HepG2 (cell line): ENCODE data around the gene ART1. TPM values are rescaled to one million over a fixed set of nuclear protein-coding genes. Genes with fewer than 3 reads are reported as not detected.

ENCODE experiments used
- AGO2 ChIP-seq: fragments of 200-400 bp; formaldehyde crosslinking; optimal IDR thresholded peaks from 2 replicates; pipeline ENCODE3; 2017; ENCODE audit warnings: mild to moderate bottlenecking, low read depth, low read length, moderate library complexity
- ARHGAP35 ChIP-seq: sonication (generic); formaldehyde crosslinking; IDR thresholded peaks from 2 replicates; pipeline ENCODE4 v1.9.0; 2022; ENCODE audit warnings: mild to moderate bottlenecking, inconsistent platforms, moderate library complexity, missing genetic modification reagents, borderline replicate concordance
- GATAD2A ChIP-seq: IDR thresholded peaks from 2 replicates; pipeline ENCODE4 v1.6.1; 2016
- RBAK ChIP-seq: sonication (generic); formaldehyde crosslinking; IDR thresholded peaks from 2 replicates; pipeline ENCODE4 v1.5.1; 2020; ENCODE audit warnings: mild to moderate bottlenecking, missing genetic modification reagents
- SAFB2 ChIP-seq: sonication (generic); formaldehyde crosslinking; IDR thresholded peaks from 2 replicates; pipeline ENCODE4 v1.5.1; 2020; ENCODE audit warnings: missing genetic modification reagents, low read depth, mild to moderate bottlenecking, borderline replicate concordance
- ZFP1 ChIP-seq: IDR thresholded peaks from 2 replicates; pipeline ENCODE4 v1.6.1; 2016
- ZNF607 ChIP-seq: sonication (generic); formaldehyde crosslinking; IDR thresholded peaks from 2 replicates; pipeline ENCODE4 v1.5.1; 2020; ENCODE audit warnings: missing genetic modification reagents, mild to moderate bottlenecking, borderline replicate concordance
- ZNF660 ChIP-seq: sonication (generic); formaldehyde crosslinking; IDR thresholded peaks from 2 replicates; pipeline ENCODE4 v1.5.1; 2020; ENCODE audit warnings: mild to moderate bottlenecking, low read depth, missing genetic modification reagents, borderline replicate concordance
- ZNF788 ChIP-seq: sonication (generic); formaldehyde crosslinking; IDR thresholded peaks from 2 replicates; pipeline ENCODE4 v1.5.0; 2020; ENCODE audit warnings: mild to moderate bottlenecking, missing genetic modification reagents, borderline replicate concordance
- ZSCAN9 ChIP-seq: IDR thresholded peaks from 2 replicates; pipeline ENCODE4 v1.6.1; 2016; ENCODE audit warnings: borderline replicate concordance
- polyA plus RNA-seq, 8 experiments: library from polyadenylated mRNA; depleted of rRNA in 3 of 8; stranded (reverse) in 7 of 8; unstranded in 1 of 8; fragments of >200 nt; fragmentation: Illumina TruSeq in 4 of 8; extraction: Trizol in 4 of 8; gene quantifications; 2 replicates each; pipeline versions ENCODE4 v1.2.1 to v1.2.3, GENCODE V29; 2011 to 2016; ENCODE audit warnings: low read depth in 4 of 8, missing spikeins in 1 of 8, mixed read lengths in 1 of 8; ENCODE audit not compliant: insufficient read depth in 1 of 8
- total RNA-seq, 5 experiments: library from RNA; depleted of rRNA; stranded (reverse); fragments of >200 nt; fragmentation: Illumina TruSeq; extraction: Trizol; gene quantifications; 2 replicates each; pipeline ENCODE4 v1.2.3, GENCODE V29; 2016; ENCODE audit warnings: low read depth in 1 of 5
- TF ChIP-seq, protein P1 (sequence below): sonication (generic); formaldehyde crosslinking; IDR thresholded peaks from 2 replicates; pipeline ENCODE4 v1.4.0; 2020; ENCODE audit warnings: mild to moderate bottlenecking, missing genetic modification reagents
- TF ChIP-seq, protein P2 (sequence below): sonication (generic); formaldehyde crosslinking; IDR thresholded peaks from 2 replicates; pipeline ENCODE4 v1.5.0; 2020; ENCODE audit warnings: missing genetic modification reagents
- TF ChIP-seq, protein P3 (sequence below): sonication (generic); formaldehyde crosslinking; IDR thresholded peaks from 2 replicates; pipeline ENCODE4 v1.4.0; 2020; ENCODE audit warnings: mild to moderate bottlenecking, missing genetic modification reagents, borderline replicate concordance

ART1 gene
- total and polyA plus RNA-seq, 2 of the 13 experiments (the other 11 are each of a cell fraction or from before 2014, with no cell fraction given): not detected

DNA sequence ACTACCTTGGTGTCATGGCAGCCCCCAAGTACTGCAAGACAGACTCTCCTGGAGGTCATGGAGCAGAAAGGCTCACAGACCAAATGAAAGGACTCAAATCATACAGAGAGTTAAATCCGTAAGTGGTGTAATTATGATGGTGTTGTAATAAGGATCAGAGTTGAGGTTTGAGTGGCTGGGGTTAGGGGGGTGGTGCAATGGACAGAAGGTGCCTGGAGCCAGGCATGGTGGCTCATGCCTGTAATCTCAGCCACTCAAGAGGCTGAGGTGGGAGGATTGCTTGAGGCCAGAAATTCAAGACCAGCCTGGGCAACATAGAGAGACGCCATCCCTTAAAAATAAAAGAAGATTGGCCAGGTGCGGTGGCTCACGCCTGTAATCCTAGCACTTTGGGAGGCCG, 21.8 kb upstream of the ART1 start (continued):
- TF ChIP-seq, protein P1, sequence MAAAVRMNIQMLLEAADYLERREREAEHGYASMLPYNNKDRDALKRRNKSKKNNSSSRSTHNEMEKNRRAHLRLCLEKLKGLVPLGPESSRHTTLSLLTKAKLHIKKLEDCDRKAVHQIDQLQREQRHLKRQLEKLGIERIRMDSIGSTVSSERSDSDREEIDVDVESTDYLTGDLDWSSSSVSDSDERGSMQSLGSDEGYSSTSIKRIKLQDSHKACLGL (CRISPR knock-in tag): no peak
- no peak for TF ChIP-seq ZNF788 (CRISPR knock-in tag)
- no peak for TF ChIP-seq GATAD2A
- no peak for TF ChIP-seq RBAK (CRISPR knock-in tag)
- TF ChIP-seq ZFP1: no peak
- no peak for TF ChIP-seq ZSCAN9 (CRISPR knock-in tag)
- TF ChIP-seq ARHGAP35 (CRISPR knock-in tag): no peak
- TF ChIP-seq, protein P2, sequence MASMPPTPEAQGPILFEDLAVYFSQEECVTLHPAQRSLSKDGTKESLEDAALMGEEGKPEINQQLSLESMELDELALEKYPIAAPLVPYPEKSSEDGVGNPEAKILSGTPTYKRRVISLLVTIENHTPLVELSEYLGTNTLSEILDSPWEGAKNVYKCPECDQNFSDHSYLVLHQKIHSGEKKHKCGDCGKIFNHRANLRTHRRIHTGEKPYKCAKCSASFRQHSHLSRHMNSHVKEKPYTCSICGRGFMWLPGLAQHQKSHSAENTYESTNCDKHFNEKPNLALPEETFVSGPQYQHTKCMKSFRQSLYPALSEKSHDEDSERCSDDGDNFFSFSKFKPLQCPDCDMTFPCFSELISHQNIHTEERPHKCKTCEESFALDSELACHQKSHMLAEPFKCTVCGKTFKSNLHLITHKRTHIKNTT (CRISPR knock-in tag): no peak
- no peak for TF ChIP-seq ZNF607 (CRISPR knock-in tag)
- TF ChIP-seq SAFB2: no peak
- TF ChIP-seq AGO2: no peak
- no peak for TF ChIP-seq ZNF660
- TF ChIP-seq, protein P3, sequence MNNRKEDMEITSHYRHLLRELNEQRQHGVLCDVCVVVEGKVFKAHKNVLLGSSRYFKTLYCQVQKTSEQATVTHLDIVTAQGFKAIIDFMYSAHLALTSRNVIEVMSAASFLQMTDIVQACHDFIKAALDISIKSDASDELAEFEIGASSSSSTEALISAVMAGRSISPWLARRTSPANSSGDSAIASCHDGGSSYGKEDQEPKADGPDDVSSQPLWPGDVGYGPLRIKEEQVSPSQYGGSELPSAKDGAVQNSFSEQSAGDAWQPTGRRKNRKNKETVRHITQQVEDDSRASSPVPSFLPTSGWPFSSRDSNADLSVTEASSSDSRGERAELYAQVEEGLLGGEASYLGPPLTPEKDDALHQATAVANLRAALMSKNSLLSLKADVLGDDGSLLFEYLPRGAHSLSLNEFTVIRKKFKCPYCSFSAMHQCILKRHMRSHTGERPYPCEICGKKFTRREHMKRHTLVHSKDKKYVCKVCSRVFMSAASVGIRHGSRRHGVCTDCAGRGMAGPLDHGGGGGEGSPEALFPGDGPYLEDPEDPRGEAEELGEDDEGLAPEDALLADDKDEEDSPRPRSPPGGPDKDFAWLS: no peak
